NCI-H146 treated with DMSO at 0.1 percent for 48 hours (cell line): ENCODE results near the gene SSNA1.
A peak's percentile ranks its signal among the peaks of the same experiment; 100 is the strongest.

Source experiments
- DNase-seq: peaks from one replicate; lab custom pipeline; 2025; ENCODE audit not compliant: unreplicated experiment; lab: John Stamatoyannopoulos, UW

SSNA1 gene

DNA sequence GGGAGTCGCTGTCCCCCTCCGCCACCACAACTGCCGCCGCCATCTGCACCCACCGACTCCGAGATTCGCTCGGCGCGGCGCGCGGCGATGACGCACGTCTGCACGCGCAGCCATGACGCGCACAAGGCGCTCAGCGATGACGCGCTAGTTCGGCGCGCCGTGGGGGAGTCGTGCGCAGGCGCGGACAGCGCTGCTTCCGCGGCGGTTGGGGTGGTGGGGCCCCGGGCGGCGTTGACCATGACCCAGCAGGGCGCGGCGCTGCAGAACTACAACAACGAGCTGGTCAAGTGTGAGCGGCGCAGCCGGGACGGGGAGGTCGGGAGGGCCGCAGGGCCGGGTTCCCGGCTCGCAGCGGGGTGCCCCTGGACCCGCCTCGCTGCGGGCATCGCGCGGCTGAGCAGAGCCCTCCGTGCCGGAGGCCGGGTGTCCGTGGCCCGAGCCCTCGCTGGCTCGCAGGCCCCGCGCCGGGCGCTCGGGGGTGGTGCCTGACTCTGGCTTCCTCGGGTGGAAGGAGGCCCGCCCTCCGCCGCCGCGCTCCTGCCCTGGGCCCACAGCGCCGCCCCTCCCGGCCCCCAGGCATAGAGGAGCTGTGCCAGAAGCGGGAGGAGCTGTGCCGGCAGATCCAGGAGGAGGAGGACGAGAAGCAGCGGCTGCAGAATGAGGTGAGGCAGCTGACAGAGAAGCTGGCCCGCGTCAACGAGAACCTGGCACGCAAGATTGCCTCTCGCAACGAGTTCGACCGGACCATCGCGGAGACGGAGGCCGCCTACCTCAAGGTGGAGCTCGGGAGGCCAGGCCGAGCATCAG is at the start of gene SSNA1, which contains the start of gene ANAPC2:
SSNA1 (plus strand) TSS at position 187 of the 807 bp plus-strand sequence; CDS start at position 238, 51 bp downstream.
ANAPC2 (minus strand) TSS at position 71 of the 807 bp plus-strand sequence; CDS start at position 43, 28 bp downstream.
- DNase-seq = peak; percentile 42

DNA sequence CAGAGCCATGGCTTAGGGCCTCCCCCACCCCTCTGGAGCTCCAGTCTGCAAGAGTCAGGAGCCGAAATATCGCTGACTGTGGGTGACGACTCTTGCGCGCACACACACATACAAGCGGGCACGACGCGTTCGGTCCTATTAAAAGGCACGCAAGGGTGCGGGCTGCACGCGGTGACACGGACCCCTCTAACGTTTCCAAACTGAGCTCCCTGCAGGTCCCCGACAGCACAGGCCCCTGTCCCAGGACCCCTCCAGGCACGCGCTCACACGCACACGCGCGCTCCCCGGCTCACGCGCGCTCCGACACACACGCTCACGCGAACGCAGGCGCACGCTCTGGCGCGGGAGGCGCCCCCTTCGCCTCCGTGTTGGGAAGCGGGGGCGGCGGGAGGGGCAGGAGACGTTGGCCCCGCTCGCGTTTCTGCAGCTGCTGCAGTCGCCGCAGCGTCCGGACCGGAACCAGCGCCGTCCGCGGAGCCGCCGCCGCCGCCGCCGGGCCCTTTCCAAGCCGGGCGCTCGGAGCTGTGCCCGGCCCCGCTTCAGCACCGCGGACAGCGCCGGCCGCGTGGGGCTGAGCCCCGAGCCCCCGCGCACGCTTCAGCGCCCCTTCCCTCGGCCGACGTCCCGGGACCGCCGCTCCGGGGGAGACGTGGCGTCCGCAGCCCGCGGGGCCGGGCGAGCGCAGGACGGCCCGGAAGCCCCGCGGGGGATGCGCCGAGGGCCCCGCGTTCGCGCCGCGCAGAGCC is 49.6 kb upstream of the SSNA1 start, which contains the start of gene GRIN1:
GRIN1 (plus strand) TSS at position 433 of the 746 bp plus-strand sequence. CDS start 333 bp downstream, outside the sequence.
- no peak for DNase-seq

GRCh38 chr9:137139468-137140150 is 48.9 kb upstream of the SSNA1 start:
- no peak for DNase-seq

DNA sequence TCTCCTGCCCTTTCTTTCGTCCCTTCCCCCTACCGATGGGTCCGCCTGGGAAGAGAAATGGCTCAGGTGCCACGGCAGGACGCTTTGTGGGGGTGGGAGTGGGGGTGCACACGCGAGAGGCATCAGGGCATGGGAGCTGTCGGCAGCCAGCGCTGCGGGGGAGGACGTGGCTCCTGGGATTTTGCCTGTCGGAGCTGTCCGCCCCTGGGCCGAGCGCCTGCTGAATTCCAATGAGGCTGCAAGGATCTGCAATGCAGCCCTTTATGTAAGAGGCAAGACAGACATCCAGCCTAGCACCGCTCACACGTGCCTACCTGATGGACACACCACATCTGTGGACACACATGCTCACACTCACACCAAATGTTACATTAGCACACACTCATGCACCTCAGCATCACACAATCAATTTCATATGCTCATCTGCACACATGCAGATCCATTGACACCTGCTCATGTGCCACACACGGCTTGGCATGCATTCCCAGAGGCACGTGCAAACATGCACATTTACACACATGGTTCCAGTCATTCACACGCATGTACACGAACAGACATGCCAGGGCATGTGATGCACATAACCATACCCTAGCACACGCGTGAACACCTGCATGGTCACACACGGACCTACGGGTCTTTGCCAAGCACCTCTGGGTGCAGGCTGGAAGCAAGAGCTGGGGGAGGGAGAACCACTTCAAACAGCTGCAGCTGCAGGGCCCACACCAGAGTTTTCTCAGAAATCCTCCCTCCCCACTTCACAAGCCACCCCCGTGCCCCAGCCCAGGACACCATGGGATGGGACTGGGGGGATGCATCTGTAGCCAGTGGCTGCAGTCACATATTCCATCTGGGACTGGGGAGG is 48.1 kb upstream of the SSNA1 start:
- DNase-seq = no peak

DNA sequence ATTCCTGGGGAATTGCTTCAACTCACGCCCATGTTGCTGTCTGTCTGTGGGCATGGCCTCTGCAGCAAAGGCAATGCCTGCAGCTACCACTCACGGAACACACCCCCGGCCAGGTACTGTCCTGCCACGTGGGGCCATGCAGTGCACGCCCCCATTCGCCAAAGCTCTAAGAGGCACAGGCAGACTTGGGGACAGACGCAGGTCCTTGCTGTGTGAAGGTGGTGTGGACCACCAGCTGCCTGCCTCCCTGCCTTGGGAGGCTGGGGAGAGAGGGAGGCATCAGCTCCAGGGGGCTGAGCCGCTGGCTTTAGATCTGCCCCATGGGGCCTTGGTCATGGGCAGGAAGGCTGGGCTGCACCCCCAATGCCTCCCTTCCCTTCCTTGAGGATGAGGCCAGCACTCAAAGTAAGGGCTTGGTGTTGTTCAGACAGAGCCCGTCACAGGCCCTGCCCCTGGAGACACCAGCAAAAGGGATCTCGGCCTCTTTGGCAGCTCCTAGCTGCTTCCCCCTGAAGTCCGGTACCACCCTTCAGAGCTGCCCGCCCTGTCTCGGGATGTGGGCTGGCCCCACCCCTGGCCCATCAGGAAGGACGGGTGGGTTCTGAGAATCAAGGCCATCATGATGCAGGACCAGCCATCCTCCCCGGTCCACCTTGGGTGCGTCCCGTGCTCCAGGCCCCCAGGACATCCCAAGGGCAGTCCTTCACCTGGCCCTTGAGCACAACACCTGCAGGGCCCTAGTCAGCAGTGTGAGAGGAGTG is 47.2 kb upstream of the SSNA1 start:
- DNase-seq = no peak

GRCh38 chr9:137141976-137142936 is 46.2 kb upstream of the SSNA1 start:
- DNase-seq = no peak

GRCh38 chr9:137143459-137143858 is 45.0 kb upstream of the SSNA1 start:
- DNase-seq = no peak

- no peak for DNase-seq
Measured at GRCh38 chr9:137145731-137146526, 42.5 kb upstream of the SSNA1 start.

DNA sequence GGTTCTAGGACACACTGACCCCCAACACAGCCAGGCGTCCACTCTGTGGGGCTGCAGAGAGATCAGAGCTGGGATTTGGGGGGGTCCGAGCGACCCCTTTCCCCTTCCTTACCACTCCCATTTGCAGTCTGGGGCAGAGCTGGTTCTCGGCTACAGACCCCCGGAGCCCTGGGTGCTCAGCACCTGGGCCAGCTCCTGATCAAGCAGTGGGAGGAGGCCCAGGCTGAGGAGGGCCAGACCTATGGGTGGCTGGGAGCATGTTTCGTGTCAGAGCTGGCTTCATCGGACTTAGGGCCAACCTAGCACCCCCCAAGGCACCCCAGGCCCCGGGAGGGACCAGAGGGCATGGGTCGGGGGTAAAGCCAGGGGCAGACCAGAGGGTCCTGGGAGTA is 42.0 kb upstream of the SSNA1 start:
- DNase-seq = no peak

DNA sequence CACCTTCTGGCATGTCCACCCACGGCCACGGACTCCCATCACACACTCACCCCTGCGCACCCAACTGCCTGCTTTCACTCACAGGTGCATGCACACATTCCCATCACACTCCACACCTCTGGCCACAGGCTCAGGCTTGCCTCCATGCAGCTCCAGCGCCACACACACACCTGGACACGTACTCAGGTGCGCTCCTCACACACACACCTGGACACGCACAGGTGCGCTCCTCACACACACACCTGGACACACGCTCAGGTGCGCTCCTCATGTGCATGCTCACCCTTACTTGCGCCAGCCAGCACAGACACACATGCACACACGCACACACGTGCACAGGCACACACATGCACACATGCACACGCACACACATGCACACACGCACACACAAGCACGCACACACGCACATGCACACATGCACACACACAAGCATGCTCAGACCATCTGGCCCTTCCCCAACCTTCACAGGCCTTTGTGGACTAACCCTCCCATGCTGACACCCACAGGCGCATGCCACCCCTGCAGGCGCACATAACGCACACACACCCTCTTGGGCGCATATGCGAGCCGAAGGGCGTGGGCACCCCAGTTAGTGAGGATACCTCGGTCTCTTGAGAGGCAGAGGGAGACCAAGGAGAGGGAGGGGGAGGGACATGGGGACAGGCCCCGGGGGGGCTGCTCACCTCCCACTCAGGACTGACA is 41.2 kb upstream of the SSNA1 start:
- DNase-seq = no peak

DNA sequence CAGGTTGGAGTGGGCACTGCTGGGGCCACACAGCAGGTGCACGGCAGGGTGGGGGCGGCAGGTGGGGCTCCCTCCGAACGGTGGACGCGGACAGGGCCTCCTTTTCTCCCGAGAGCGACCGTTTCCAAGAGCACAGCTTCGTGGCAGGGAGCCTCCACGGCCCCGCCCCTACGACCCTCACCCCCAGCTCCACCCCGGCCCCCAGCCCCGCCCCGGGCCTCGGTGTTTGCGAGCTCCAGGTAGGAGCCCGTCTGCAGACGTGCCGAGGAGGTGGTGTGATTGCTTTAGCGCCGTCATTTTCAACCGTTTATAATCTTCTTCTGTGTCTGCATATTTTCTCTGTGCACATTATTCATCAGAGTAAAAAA is 40.7 kb upstream of the SSNA1 start:
- no peak for DNase-seq

GRCh38 chr9:137148242-137148641 is 40.2 kb upstream of the SSNA1 start:
- no peak for DNase-seq

GRCh38 chr9:137148661-137149060 is 39.8 kb upstream of the SSNA1 start:
- no peak for DNase-seq

- DNase-seq = no peak
Measured at GRCh38 chr9:137149363-137149762, 39.1 kb upstream of the SSNA1 start.

- DNase-seq = no peak
Measured at GRCh38 chr9:137149942-137150616, 38.4 kb upstream of the SSNA1 start.

GRCh38 chr9:137150617-137151457 is 37.6 kb upstream of the SSNA1 start:
- peak; percentile 84 for DNase-seq
